Measurements from ENCODE around the gene HOXC11.

DNA sequence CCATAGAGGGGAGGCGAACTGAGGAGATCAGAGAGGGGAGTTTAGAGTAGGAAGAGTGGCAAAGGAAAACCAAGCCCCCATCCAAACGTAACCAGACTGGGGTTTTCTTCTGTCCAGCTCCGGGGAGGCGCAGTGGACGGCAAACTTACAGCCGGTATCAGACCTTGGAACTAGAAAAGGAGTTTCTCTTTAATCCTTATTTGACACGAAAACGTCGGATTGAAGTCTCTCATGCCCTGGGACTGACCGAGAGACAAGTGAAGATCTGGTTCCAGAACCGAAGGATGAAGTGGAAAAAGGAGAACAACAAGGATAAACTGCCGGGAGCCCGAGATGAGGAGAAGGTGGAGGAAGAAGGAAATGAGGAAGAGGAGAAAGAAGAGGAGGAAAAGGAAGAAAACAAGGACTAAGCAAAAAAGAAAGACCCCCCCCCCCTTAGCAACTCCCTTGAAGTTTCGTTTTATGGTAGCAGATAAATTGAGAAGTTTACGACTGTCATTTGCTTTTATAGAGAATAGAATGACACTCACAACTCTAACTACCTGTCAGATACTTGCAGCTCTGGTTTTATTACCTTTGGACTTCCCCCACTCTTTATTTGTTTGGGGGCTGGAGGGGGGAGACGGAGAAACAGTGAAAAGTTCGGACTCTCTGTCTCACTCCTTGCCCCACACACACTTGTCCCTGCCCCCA, 38.2 kb downstream of the HOXC11 start:
- TF ChIP-seq, protein P1, sequence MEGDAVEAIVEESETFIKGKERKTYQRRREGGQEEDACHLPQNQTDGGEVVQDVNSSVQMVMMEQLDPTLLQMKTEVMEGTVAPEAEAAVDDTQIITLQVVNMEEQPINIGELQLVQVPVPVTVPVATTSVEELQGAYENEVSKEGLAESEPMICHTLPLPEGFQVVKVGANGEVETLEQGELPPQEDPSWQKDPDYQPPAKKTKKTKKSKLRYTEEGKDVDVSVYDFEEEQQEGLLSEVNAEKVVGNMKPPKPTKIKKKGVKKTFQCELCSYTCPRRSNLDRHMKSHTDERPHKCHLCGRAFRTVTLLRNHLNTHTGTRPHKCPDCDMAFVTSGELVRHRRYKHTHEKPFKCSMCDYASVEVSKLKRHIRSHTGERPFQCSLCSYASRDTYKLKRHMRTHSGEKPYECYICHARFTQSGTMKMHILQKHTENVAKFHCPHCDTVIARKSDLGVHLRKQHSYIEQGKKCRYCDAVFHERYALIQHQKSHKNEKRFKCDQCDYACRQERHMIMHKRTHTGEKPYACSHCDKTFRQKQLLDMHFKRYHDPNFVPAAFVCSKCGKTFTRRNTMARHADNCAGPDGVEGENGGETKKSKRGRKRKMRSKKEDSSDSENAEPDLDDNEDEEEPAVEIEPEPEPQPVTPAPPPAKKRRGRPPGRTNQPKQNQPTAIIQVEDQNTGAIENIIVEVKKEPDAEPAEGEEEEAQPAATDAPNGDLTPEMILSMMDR (IDR thresholded peaks at IDR 0.05): no peak
- no peak for TF ChIP-seq ZFX (IDR thresholded peaks at IDR 0.05; ENCODE audit: borderline replicate concordance)
